Activated CD8-positive, alpha-beta T cell treated with anti-CD3 and anti-CD28 coated beads for 36 hours (primary cell): ENCODE data around the gene PTX3. TPM values are rescaled to one million over a fixed set of nuclear protein-coding genes. Genes with fewer than 3 reads are reported as not detected.

Source experiments
- ATAC-seq: fragments of 200-7000 bp; cut with Tn5 transposase; one replicate; pipeline ENCODE4 v1.10.0; 2021; ENCODE audit warnings: mild to moderate bottlenecking, moderate library complexity
- CTCF ChIA-PET: fragments of 350-600 bp; sonication (Branson Sonifier 250); formaldehyde crosslinking; loops from one replicate; lab custom pipeline; 2021; ENCODE audit warnings: antibody characterized with exemption; lab: Charles Lee
- POLR2A ChIA-PET: fragments of 350-600 bp; sonication (Branson Sonifier 250); formaldehyde crosslinking; loops from one replicate; lab custom pipeline; 2021; ENCODE audit warnings: antibody characterized with exemption; lab: Charles Lee
- DNase-seq: peaks from one replicate; pipeline ENCODE4 v3.0.0-alpha.2; 2020
- H3K27ac Mint-ChIP-seq: one replicate; pipeline ENCODE4 v1.8.0; 2021; ENCODE audit warnings: mild to moderate bottlenecking, mixed read lengths
- H3K27me3 Mint-ChIP-seq: one replicate; pipeline ENCODE4 v1.8.0; 2021; ENCODE audit warnings: mixed read lengths
- H3K36me3 Mint-ChIP-seq: one replicate; pipeline ENCODE4 v1.8.0; 2021; ENCODE audit warnings: low read depth, mixed read lengths
- H3K4me1 Mint-ChIP-seq: one replicate; pipeline ENCODE4 v1.8.0; 2021; ENCODE audit warnings: low read depth, mixed read lengths
- H3K4me3 Mint-ChIP-seq: one replicate; pipeline ENCODE4 v1.8.0; 2021; ENCODE audit warnings: mild to moderate bottlenecking, moderate library complexity, mixed read lengths
- H3K9me3 Mint-ChIP-seq: one replicate; pipeline ENCODE4 v1.8.0; 2021; ENCODE audit warnings: mixed read lengths
- CTCF ChIP-seq: fragments of 200-600 bp; IDR thresholded peaks from one replicate; pipeline ENCODE4 v1.8.0; 2022; ENCODE audit warnings: antibody characterized with exemption, mild to moderate bottlenecking
- intact Hi-C: fragments of 100-400 bp; cut with micrococcal nuclease; formaldehyde crosslinking; loops from one replicate; pipeline ENCODE4 v1.10.0; 2022
- total RNA-seq, 2 experiments: library from RNA; stranded (reverse); gene quantifications; one replicate each; pipeline ENCODE4 v1.2.3, GENCODE V29; 2021

Gene PTX3
- total RNA-seq, 2 experiments from 2014 or later: 0.27 TPM; not detected in 1

- DNase-seq (no peak), ATAC-seq (no peak)
- intact Hi-C loops: no loop called here
- no peak for TF ChIP-seq CTCF
- Mint-ChIP-seq H3K9me3 (peaks cover 4% of the 10 kb centered on the region), H3K27me3 (no peaks in the 10 kb centered on the region), H3K4me3 (no peak overlapping the region), H3K27ac (no peak overlapping the region), H3K36me3 (no peaks in the 10 kb centered on the region), H3K4me1 (no peaks in the 10 kb centered on the region)
- POLR2A ChIA-PET: no interaction called here
- CTCF ChIA-PET: interaction anchor here (1.2 kb wide), 1 partner anchor 12 kb away, joined by 3 read pairs; no protein-coding TSS in a partner anchor
Measured at GRCh38 chr3:157392104-157392503, 44.5 kb upstream of the PTX3 start.

- DNase-seq: no peak
- H3K27ac Mint-ChIP-seq: no peak overlapping the region
- no peak for ATAC-seq
- H3K36me3 Mint-ChIP-seq: no peaks in the 10 kb centered on the region
- ChIA-PET CTCF (interaction anchor here (1.2 kb wide), 1 partner anchor 13 kb away, joined by 3 read pairs; no protein-coding TSS in a partner anchor), POLR2A (no interaction called here)
- no peak for TF ChIP-seq CTCF
- intact Hi-C loops: no loop called here
- H3K27me3 Mint-ChIP-seq: no peaks in the 10 kb centered on the region
- H3K4me1 Mint-ChIP-seq: no peaks in the 10 kb centered on the region
- H3K9me3 Mint-ChIP-seq: peaks cover 4% of the 10 kb centered on the region
- H3K4me3 Mint-ChIP-seq: no peak overlapping the region
Measured at GRCh38 chr3:157393113-157393512, 43.5 kb upstream of the PTX3 start.

GRCh38 chr3:157394411-157394810 is 42.2 kb upstream of the PTX3 start:
- TF ChIP-seq CTCF: no peak
- Mint-ChIP-seq H3K27ac (no peak overlapping the region), H3K4me3 (no peak overlapping the region), H3K36me3 (no peaks in the 10 kb centered on the region), H3K27me3 (no peaks in the 10 kb centered on the region), H3K4me1 (no peaks in the 10 kb centered on the region), H3K9me3 (peaks cover 4% of the 10 kb centered on the region)
- intact Hi-C loops: no loop called here
- DNase-seq (no peak), ATAC-seq (no peak)
- POLR2A ChIA-PET: no interaction called here
- CTCF ChIA-PET: interaction anchor here (1.1 kb wide), 1 partner anchor 99 kb away, joined by 3 read pairs; no protein-coding TSS in a partner anchor

- CTCF ChIA-PET: no interaction called here
- no peak overlapping the region for H3K4me3 Mint-ChIP-seq
- H3K27ac Mint-ChIP-seq: no peak overlapping the region
- ATAC-seq (no peak), DNase-seq (no peak)
- no peaks in the 10 kb centered on the region for H3K27me3 Mint-ChIP-seq
- H3K4me1 Mint-ChIP-seq: no peaks in the 10 kb centered on the region
- no peaks in the 10 kb centered on the region for H3K9me3 Mint-ChIP-seq
- no peaks in the 10 kb centered on the region for H3K36me3 Mint-ChIP-seq
- no peak for TF ChIP-seq CTCF
- POLR2A ChIA-PET: no interaction called here
- intact Hi-C loops: no loop called here
Measured at GRCh38 chr3:157398598-157398997, 38.1 kb upstream of the PTX3 start.

GRCh38 chr3:157404381-157404780 is 32.3 kb upstream of the PTX3 start:
- H3K27ac Mint-ChIP-seq: no peak overlapping the region
- H3K36me3 Mint-ChIP-seq: no peaks in the 10 kb centered on the region
- no peaks in the 10 kb centered on the region for H3K4me1 Mint-ChIP-seq
- no peaks in the 10 kb centered on the region for H3K9me3 Mint-ChIP-seq
- DNase-seq (no peak), ATAC-seq (no peak)
- ChIA-PET POLR2A (no interaction called here), CTCF (no interaction called here)
- TF ChIP-seq CTCF: no peak
- H3K4me3 Mint-ChIP-seq: no peak overlapping the region
- intact Hi-C loops: no loop called here
- no peaks in the 10 kb centered on the region for H3K27me3 Mint-ChIP-seq
